ENCODE measurements around the gene RAPGEF4. TPM values are rescaled to one million over a fixed set of nuclear protein-coding genes. Genes with fewer than 3 reads are reported as not detected.

Gene RAPGEF4
- total RNA-seq, 1 donor from 2014 or later, result 21.8 TPM

DNA sequence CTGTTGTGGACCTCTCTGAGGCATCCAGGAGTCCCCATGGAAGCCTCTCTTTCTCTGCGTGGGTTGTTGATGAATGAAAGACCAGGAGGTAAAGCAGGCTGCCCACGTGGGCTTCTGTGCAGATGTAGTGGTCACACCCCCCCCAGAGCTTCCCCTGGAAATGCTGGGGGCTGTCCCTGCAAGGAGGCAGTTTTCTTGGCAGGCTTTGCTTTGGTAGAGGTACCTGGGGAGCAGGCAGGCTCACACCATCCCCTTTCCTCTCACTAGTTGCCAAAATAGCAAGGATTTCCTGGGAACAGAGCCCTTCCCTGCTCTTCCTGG is 242.4 kb downstream of the RAPGEF4 start:
- Histone ChIP-seq H3K27ac (no peak overlapping the region), H3K9me3 (no peaks in the 10 kb centered on the region), H3K36me3 (no peaks in the 10 kb centered on the region), H3K27me3 (no peaks in the 10 kb centered on the region), H3K4me3 (no peak overlapping the region), H3K4me1 (peaks cover 7% of the 10 kb centered on the region)
- TF ChIP-seq, protein P1, sequence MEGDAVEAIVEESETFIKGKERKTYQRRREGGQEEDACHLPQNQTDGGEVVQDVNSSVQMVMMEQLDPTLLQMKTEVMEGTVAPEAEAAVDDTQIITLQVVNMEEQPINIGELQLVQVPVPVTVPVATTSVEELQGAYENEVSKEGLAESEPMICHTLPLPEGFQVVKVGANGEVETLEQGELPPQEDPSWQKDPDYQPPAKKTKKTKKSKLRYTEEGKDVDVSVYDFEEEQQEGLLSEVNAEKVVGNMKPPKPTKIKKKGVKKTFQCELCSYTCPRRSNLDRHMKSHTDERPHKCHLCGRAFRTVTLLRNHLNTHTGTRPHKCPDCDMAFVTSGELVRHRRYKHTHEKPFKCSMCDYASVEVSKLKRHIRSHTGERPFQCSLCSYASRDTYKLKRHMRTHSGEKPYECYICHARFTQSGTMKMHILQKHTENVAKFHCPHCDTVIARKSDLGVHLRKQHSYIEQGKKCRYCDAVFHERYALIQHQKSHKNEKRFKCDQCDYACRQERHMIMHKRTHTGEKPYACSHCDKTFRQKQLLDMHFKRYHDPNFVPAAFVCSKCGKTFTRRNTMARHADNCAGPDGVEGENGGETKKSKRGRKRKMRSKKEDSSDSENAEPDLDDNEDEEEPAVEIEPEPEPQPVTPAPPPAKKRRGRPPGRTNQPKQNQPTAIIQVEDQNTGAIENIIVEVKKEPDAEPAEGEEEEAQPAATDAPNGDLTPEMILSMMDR (IDR thresholded peaks at IDR 0.05), result no peak
- ATAC-seq (no peak), DNase-seq (no peak)
- intact Hi-C loops (cut with DNase I), result no loop called here

DNA sequence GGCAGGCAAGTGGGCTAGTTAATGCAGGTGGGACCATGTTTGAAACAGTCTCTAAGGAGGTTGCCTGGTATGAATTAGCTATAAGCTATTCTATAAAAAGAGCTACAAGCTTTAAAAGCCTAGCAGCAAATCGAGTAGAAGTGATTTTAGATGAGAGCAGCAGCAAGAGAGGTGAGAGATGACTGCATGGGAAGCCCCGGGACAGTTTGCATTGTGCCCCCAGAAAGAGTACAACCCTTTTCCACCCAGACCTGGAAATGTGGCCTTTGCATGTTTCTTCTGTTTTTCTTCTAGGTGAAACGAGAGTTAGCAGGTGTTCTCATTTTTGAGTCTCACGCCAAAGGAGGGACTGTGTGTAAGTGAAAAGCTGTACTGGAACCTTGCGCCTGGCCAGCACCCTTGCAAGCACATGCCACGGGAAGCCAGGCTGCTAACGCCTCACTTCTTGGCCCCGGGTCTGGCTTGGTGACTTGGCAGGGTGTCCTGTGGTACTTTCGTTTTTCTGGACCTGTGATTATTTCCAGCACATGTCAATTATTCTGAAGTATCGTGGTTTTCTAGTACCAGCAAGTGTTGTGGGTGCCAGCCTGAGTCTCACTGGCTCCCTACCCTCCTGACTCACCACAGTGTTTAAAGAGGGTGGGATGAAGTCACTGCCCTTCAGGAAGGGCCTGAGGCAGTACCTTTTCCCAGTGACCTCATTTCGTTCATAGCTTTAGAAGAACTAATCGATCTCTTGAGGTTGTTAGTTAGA is 249.7 kb downstream of the RAPGEF4 start:
- peak; percentile 75 for DNase-seq
- Histone ChIP-seq H3K27ac (peak overlapping the region; percentile 14), H3K36me3 (peaks cover 5% of the 10 kb centered on the region), H3K27me3 (no peaks in the 10 kb centered on the region), H3K4me1 (peaks cover 15% of the 10 kb centered on the region), H3K9me3 (no peaks in the 10 kb centered on the region), H3K4me3 (no peak overlapping the region)
- peak; percentile 96 for ATAC-seq
- TF ChIP-seq, protein P1 (IDR thresholded peaks at IDR 0.05), result no peak
- intact Hi-C loops (cut with DNase I), result no loop called here

DNA sequence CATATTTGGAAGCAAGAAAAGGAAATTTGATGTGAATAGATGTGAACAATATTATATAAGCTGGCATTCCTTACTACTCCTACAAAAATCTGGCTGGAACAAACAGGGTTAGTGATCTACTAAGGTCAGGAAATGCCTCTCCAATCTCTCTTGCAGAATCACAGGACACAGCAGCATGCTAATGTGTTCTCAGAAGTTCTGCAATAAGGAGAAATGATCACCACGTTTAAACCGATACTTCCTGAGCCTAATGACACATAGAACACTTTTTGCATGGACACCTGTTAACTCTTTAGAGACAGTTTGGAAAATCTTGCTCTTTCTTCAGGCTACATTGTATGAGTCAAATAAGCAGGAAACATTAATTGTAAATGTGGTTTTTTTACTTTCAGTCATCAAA is 250.4 kb downstream of the RAPGEF4 start:
- intact Hi-C loops (cut with DNase I), result no loop called here
- peak overlapping the region; percentile 14 for H3K27ac ChIP-seq
- DNase-seq, result no peak
- no peak overlapping the region for H3K4me3 ChIP-seq
- TF ChIP-seq, protein P1 (IDR thresholded peaks at IDR 0.05), result no peak
- peaks cover 5% of the 10 kb centered on the region for H3K36me3 ChIP-seq
- H3K27me3 ChIP-seq, result no peaks in the 10 kb centered on the region
- peaks cover 15% of the 10 kb centered on the region for H3K4me1 ChIP-seq
- no peaks in the 10 kb centered on the region for H3K9me3 ChIP-seq
- no peak for ATAC-seq

DNA sequence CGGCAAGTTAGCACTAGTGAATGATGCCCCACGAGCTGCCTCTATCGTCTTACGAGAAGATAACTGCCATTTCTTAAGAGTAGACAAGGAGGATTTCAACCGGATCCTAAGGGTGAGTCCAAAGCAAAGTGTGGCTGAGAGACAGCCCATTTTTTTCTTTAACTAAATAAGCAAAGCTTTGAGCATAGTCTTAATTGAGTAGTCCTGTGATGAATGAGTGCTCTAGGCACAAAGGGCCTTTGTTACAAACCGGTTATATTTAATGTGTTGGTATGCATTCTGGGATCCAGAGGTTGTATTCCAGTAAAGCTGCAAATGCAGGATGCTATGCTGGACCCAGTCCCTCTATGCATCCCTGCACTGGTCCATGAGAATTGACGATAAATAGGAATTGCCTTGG is 253.1 kb downstream of the RAPGEF4 start:
- peaks cover 15% of the 10 kb centered on the region for H3K4me1 ChIP-seq
- H3K27ac ChIP-seq, result no peak overlapping the region
- H3K36me3 ChIP-seq, result peaks cover 5% of the 10 kb centered on the region
- H3K27me3 ChIP-seq, result no peaks in the 10 kb centered on the region
- TF ChIP-seq, protein P1 (IDR thresholded peaks at IDR 0.05), result no peak
- H3K4me3 ChIP-seq, result no peak overlapping the region
- H3K9me3 ChIP-seq, result no peaks in the 10 kb centered on the region
- ATAC-seq (no peak), DNase-seq (no peak)
- intact Hi-C loops (cut with DNase I), result no loop called here

DNA sequence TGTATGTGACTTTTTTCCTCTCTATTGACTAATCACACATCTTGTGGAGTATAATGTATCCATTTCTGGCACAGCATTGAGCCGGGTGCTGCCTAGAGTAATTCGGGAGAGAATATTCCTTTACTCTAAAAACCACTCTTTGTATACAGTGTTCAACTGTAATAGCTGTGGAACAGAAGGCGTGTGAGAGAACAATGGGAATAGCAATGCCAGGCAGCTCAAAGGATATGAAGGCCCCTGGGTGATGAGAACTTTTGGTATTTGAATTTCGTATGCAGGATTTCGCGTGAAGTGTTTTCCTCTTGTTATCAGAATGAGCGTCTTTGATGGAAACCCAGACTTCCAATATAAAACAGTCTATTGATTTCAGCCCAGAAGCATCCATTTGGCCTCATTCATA is 255.4 kb downstream of the RAPGEF4 start:
- no peak overlapping the region for H3K4me3 ChIP-seq
- peaks cover 9% of the 10 kb centered on the region for H3K4me1 ChIP-seq
- no peak overlapping the region for H3K27ac ChIP-seq
- ATAC-seq (no peak), DNase-seq (no peak)
- TF ChIP-seq, protein P1 (IDR thresholded peaks at IDR 0.05), result no peak
- intact Hi-C loops (cut with DNase I), result no loop called here
- H3K9me3 ChIP-seq, result no peaks in the 10 kb centered on the region
- H3K27me3 ChIP-seq, result no peaks in the 10 kb centered on the region
- H3K36me3 ChIP-seq, result peaks cover 5% of the 10 kb centered on the region

DNA sequence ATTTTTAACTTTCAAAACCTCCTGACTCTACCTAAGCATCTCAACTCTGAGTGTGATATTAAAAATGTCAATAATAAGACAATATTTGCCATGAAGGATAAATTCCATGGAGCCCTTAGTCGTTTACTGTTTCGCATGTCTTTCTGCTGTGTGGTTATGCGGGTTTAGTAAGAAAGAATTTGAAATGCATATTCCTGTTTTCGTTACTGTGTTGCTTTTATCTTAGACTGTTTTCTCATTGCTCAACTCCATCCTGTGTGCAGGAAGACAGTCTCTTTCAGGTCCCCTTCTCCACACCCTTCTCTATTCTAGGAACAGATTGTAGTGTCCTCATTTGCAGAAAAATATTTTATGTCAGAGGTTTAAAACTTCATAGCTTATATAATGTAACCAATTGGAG is 257.5 kb downstream of the RAPGEF4 start:
- no peak overlapping the region for H3K27ac ChIP-seq
- no peaks in the 10 kb centered on the region for H3K9me3 ChIP-seq
- TF ChIP-seq, protein P1 (IDR thresholded peaks at IDR 0.05), result no peak
- peaks cover 5% of the 10 kb centered on the region for H3K36me3 ChIP-seq
- ATAC-seq (no peak), DNase-seq (no peak)
- intact Hi-C loops (cut with DNase I), result no loop called here
- no peak overlapping the region for H3K4me3 ChIP-seq
- H3K27me3 ChIP-seq, result no peaks in the 10 kb centered on the region
- peaks cover 6% of the 10 kb centered on the region for H3K4me1 ChIP-seq

Data from upper lobe of right lung (tissue), 1 donor.